GM19328 (cell line): ENCODE measurements around the gene DUS3L.
"Not testable (repeated sequence)": the region's sequence is repeated elsewhere in the genome, so short reads cannot be mapped to it uniquely, and the experiment has no call there.

Experiments
- ATAC-seq: cut with Tn5 transposase; IDR thresholded peaks from one replicate; pipeline ENCODE4 v1.9.1; 2021; ENCODE audit warnings: mild to moderate bottlenecking, moderate library complexity; ENCODE audit not compliant: unreplicated experiment

DUS3L gene

DNA sequence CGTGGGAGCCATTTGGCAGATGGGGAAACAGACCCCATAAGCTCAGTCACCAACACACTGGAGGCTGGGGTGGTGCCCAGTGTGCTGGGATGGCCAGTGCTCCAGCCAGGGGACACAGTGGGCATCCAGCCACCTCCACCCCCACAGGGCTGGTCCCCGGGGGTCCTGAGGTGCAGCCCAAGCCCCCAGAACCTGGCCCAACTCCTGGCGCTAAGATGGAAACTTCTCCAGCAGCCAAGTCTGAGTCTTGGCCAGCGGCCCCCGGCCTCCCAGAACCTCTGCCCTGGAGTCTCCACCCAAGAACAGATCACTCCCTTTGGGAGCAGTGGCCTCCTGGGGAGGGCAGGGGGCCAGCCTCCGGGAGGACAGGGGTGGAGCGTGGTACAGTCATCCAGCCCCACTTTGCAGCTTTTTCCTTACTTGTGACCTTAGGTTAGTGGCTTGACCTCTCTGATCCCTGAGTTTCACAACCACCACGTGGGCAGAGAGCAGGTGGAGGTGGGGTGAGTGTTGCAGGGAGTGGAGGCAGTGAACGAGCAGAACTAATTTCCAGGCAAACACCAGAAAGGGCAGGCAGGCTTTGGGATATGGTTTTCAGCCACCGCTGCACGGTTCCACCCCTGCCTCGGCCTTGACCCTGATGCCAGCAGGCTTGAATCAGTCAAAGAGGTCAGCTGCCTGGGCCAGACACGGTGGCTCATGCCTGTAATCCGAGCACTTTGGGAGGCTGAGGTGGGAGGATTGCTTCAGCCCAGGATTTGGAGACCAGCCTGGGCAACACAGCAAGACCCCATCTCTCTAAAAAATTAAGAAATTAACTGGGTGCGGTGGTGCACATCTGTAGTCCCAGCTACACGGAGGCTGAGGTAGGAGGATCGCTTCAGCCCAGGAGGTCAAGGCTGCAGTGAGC is 9.7 kb upstream of the DUS3L start:
- ATAC-seq = no peak

DNA sequence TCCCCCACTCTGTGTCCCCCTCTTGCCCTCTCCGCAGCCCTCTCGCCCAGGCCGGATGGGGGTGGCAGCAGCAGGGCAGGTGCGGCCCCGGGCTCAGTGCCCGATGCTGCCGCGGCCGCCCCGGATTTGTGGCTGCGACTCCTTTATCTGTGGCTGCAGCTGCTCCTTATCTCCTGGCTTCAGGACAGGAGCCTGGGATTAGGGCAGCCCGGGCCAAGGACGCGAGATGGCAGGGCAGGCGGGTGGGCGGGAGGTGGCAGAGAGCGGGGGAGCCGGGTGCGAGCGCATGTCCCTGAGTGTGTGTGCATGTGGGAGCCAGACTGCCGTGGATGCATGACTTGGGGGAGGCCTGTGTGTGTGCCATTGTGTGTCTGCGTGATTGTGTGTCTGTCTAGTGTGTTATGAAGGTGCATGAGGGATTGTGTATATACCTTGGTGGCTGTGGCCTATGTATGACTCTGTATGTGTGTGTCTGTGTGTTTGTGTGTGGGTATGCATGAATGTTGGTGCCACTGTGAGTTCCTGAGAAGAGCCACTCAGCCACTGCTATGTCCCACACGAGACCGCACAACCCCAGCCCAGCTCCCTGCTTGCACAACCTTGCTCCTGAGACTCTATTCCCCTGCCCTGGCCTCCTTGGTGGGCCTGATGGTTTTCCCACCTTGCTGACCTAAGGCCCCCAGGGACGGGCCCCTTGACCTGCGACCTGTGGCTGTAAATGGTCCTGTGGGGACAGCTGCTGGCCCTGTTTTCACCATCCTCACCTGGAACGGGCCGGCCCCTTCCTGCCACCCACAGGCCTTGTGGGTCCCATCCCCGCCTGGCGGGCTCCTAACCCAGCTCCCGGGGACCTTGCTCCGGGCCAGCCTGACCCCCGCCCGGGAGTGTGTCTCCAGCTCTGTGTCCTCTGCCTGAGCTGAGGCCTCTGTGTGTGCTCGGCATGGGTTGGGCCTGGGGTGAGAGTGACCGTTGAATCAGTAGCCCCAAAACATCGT is 8.6 kb upstream of the DUS3L start:
- no peak for ATAC-seq

GRCh38 chr19:5798244-5798643 is 7.3 kb upstream of the DUS3L start:
- no peak for ATAC-seq

DNA sequence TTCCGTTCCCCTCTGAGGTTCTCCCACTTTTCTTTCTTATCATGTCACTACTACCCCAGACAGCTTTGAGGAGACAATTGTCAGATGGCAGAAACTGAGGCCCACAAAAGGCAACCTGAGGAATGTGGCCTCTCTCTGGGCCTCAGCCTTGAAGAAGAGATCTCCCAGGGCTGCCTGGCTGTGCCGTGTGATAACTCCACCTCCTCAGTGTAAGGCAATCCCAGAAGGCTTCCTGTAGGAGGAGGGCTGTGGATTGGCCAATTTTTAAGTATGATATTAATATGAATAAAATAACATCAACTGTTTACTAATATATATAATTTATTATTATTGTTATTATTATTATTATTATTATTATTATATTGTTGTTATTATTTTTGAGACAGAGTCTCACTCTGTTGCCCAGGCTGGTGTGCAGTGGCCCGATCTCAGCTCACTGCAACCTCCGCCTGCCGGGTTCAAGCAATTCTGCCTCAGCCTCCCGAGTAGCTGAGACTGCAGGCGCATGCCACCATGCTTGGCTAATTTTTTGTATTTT is 4.5 kb upstream of the DUS3L start:
- no peak for ATAC-seq

- no peak for ATAC-seq
These were observed 2.2 kb upstream of the DUS3L start for GRCh38 chr19:5793188-5793587.

- no peak for ATAC-seq
These were observed 1.3 kb upstream of the DUS3L start for GRCh38 chr19:5792224-5792623.

GRCh38 chr19:5789886-5790558 is 941 bp downstream of the DUS3L start:
- ATAC-seq = no peak

DNA sequence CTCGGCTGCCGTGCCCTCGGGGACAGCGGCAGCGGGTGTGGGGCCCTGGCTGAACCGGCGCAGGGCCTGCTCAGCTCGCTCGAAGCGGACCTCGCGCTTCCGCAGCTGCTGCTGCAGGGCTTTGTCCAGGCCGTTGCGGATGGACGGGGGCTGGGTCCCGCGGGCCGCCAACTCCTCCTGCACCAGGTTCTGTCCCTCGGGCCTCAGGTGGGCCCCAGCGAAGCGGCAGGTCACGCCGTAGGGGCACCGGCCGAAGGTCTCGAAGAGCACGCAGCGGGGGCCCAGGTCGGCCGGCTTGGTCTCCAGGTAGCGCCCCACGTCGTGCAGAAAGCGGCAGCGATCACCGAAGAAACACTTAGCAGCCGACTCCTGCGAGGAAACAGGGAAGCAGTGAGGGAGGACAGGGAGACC is 1.6 kb downstream of the DUS3L start:
- no peak for ATAC-seq

DNA sequence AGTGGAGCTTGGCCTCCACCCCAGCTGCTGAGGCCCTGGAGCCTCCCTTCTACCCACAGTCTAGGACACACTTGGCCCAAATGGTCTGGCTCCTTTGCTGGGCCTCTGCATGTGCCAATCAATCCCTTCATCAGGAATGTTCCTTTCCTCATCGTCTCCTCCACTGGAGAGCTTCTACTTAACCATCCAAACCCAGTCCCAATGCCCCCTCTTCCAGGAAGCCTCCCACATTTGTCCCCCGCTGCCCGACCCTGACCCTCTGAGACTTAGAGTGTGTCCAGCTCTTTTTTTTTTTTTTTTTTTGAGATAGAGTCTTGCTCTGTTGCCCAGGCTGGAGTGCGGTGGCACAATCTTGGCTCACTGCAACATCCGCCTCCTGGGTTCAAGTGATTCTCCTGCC is 2.5 kb downstream of the DUS3L start:
- no peak for ATAC-seq

DNA sequence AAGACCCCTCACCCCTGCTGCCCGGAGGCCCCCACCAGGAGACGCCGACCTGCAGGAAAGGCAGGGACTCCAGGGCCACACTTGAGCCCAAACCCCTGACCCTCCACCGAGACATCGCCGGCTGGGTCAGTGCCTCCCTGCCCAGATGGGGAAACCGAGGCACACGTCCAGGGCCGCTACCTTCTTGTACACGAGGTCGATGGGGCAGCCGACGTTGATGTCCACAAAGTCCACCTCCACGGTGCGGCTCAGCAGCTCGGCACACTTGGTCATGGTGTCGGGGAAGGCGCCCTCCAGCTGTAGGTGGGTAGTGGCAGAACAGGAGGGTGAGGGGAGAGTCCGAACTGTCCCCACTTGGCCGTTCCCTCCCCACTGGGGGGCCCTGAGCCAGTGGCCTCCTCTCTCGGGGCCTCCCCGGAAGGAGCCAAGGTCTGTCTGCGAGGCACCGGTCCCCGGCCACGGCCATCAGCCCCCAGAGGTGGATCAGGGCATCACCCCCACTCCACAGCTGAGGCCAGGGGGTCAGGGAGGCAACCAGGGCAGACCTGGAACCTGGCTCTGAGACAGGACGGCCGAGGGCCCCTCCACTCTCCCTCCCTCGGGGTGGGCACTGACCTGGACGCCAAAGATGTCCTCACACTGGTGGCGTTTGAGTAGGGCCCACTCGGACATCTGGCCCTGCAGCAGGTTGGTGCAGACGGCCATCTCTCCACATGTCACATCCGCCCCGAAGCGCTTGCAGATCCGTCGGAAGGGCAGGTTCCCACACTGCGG is 3.4 kb downstream of the DUS3L start:
- ATAC-seq = no peak

- no peak for ATAC-seq
These were observed 4.2 kb downstream of the DUS3L start for GRCh38 chr19:5786593-5787408.

DNA sequence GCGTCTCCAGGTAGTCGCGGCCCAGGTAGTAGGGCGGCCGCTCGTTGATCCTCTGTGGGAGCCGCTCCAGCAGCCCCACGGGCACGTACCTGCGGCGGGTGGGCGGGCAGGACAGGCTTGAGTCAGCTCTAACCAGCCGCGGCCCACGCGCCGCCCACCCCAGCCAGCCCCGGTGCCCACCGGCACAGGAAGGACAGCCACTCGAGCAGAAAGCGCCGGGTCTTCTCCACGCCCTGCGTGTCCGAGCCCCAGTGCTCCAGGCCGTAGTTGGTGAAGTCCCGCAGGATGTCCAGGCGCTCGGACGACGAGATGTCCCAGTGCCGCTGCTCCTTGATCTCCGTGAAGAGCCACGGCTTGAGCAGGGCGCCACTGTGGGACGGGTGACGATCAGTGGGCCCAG is 5.5 kb downstream of the DUS3L start:
- no peak for ATAC-seq

GRCh38 chr19:5784581-5785147 is 6.3 kb downstream of the DUS3L start, which contains the start of gene PRR22:
TSS of gene PRR22 (minus strand) at chr19:5784746. CDS start at chr19:5784660, 86 bp downstream.
- ATAC-seq = no peak

GRCh38 chr19:5782945-5783919 is 7.7 kb downstream of the DUS3L start:
- no peak for ATAC-seq

DNA sequence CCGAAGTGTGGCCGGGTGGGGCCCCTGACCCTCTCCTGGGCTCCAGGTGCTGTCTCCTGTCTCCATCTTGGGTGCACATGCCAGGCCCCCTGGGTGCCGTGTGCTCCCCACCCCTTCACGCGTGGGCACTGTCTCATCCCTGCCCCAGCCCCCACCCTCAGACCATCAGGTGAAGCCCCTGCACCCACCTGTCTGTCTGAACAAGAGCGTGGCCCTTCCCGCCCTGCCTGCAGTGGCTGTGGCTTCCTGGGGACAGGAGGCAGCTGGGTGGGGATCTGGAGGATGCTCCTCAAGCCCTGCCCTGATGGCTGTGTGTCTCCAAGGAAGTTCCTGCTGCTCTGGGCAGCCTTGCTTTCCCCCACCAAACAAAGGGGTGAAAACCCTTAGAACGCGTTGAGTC is 8.6 kb downstream of the DUS3L start:
- ATAC-seq = no peak

GRCh38 chr19:5780916-5781315 is 10.0 kb downstream of the DUS3L start:
- not testable (repeated sequence) for ATAC-seq

- no peak for ATAC-seq
These were observed 12.6 kb downstream of the DUS3L start for GRCh38 chr19:5778402-5778801.
